GM19035 (cell line): Measurements from ENCODE around the gene PTPN22.
A peak's percentile ranks its signal among the peaks of the same experiment; 100 is the strongest.

Experiments used
- ATAC-seq: cut with Tn5 transposase; IDR thresholded peaks from one replicate; pipeline ENCODE4 v1.9.1; 2021; ENCODE audit not compliant: unreplicated experiment

PTPN22 gene

GRCh38 chr1:113871597-113872113 lies at the start of gene PTPN22:
TSS of gene PTPN22 (minus strand) at chr1:113871712.
- ATAC-seq, result peak; percentile 92

GRCh38 chr1:113918243-113918642 lies 46.7 kb upstream of the PTPN22 start:
- ATAC-seq, result no peak

- no peak for ATAC-seq
Observed at GRCh38 chr1:113917400-113918082, 46.0 kb upstream of the PTPN22 start.

GRCh38 chr1:113916974-113917373 lies 45.5 kb upstream of the PTPN22 start:
- no peak for ATAC-seq

GRCh38 chr1:113913887-113914664 lies 42.6 kb upstream of the PTPN22 start:
- no peak for ATAC-seq

- ATAC-seq, result no peak
Observed at GRCh38 chr1:113913312-113913668, 41.8 kb upstream of the PTPN22 start.

- ATAC-seq, result no peak
Observed at GRCh38 chr1:113912594-113913311, 41.2 kb upstream of the PTPN22 start.

GRCh38 chr1:113905435-113905861 lies 33.9 kb upstream of the PTPN22 start:
- peak; percentile 1 for ATAC-seq

GRCh38 chr1:113904674-113905434 lies 33.3 kb upstream of the PTPN22 start, which contains the start of the genes AP4B1 and DCLRE1B:
TSS of gene AP4B1 (minus strand) at chr1:113904799. CDS start at chr1:113904717, 82 bp downstream.
TSS of gene DCLRE1B (plus strand) at chr1:113905326. CDS start at chr1:113905587, 261 bp downstream.
- ATAC-seq, result peak; percentile 90

GRCh38 chr1:113904293-113904673 lies 32.8 kb upstream of the PTPN22 start:
- peak; percentile 30 for ATAC-seq

GRCh38 chr1:113903501-113904292 lies 32.2 kb upstream of the PTPN22 start:
- no peak for ATAC-seq

GRCh38 chr1:113901191-113901590 lies 29.7 kb upstream of the PTPN22 start:
- no peak for ATAC-seq

GRCh38 chr1:113899111-113899510 lies 27.6 kb upstream of the PTPN22 start:
- ATAC-seq, result no peak

GRCh38 chr1:113898241-113898814 lies 26.8 kb upstream of the PTPN22 start:
- no peak for ATAC-seq

GRCh38 chr1:113895961-113896360 lies 24.4 kb upstream of the PTPN22 start:
- ATAC-seq, result no peak

- no peak for ATAC-seq
Observed at GRCh38 chr1:113895098-113895497, 23.6 kb upstream of the PTPN22 start.

GRCh38 chr1:113893267-113893666 lies 21.8 kb upstream of the PTPN22 start:
- ATAC-seq, result no peak

GRCh38 chr1:113891631-113892220 lies 20.2 kb upstream of the PTPN22 start:
- ATAC-seq, result no peak

- no peak for ATAC-seq
Observed at GRCh38 chr1:113890816-113891215, 19.3 kb upstream of the PTPN22 start.
